ENCODE measurements around the gene KPNB1. TPM values are rescaled to one million over a fixed set of nuclear protein-coding genes. Genes with fewer than 3 reads are reported as not detected.
A peak's percentile ranks its signal among the peaks of the same experiment; 100 is the strongest.

Gene KPNB1
- total RNA-seq, 1 experiment from 2014 or later = 742 TPM

DNA sequence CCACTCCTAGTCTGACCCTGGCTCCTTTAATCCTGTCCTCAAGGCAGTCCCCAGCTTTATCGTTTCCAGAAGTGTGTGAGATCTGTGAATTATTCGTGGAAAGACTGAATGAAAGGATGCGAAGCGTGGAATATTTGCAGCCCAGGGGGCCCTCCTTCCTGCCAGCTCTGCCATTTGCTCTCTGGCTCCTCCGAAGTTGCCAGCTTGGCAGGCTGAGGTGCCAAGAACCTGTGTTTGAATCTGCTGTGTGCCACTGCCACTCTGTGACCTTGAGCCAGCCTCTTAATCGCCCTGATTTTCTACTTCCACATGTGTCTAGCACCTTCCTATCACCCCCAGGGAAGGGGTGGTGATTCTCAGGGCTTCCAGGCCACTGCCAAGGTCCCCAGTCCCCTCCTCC is 55.0 kb downstream of the KPNB1 start:
- H2AFZ ChIP-seq (ENCODE audit: low read length) = no peak overlapping the region

More for the DNA sequence above, 55.0 kb downstream of the KPNB1 start:
- Histone ChIP-seq H2BK5ac (ENCODE audit: insufficient read length, low read length) (no peak overlapping the region), H3K18ac (ENCODE audit: insufficient read length, low read depth, low read length) (no peak overlapping the region), H2BK120ac (ENCODE audit: low read depth, low read length, poor library complexity, severe bottlenecking) (no peak overlapping the region), H3K4me2 (ENCODE audit: insufficient read depth, insufficient read length, low read length) (no peak overlapping the region), H2BK20ac (ENCODE audit: low read depth, low read length, poor library complexity, severe bottlenecking) (no peak overlapping the region), H3K23ac (ENCODE audit: insufficient read length, low read depth, low read length) (no peak overlapping the region), H3K56ac (ENCODE audit: insufficient read length, low read depth, low read length) (no peak overlapping the region), H4K20me1 (ENCODE audit: control insufficient read depth, insufficient read depth, insufficient read length) (no peaks in the 10 kb centered on the region), H4K5ac (ENCODE audit: insufficient read length, low read depth, low read length) (no peak overlapping the region), H4K91ac (ENCODE audit: insufficient read length, low read depth, low read length) (no peak overlapping the region), H3K14ac (ENCODE audit: insufficient read depth, low read length) (no peak overlapping the region), H3K9me3 (ENCODE audit: control insufficient read depth, low read depth, low read length) (no peaks in the 10 kb centered on the region), H2AK5ac (ENCODE audit: insufficient read length, low read length) (no peak overlapping the region), H3K23me2 (ENCODE audit: insufficient read length, low read depth, low read length, poor library complexity, severe bottlenecking) (no peaks in the 10 kb centered on the region), H3K4ac (ENCODE audit: low read depth, low read length) (no peak overlapping the region), H3K79me1 (ENCODE audit: insufficient read depth, low read depth, low read length, poor library complexity, severe bottlenecking) (no peaks in the 10 kb centered on the region), H3K27ac (ENCODE audit: insufficient read length, low read depth, low read length) (no peak overlapping the region), H3T11ph (ENCODE audit: low read length) (no peak overlapping the region), H4K8ac (replicated peaks; ENCODE audit: insufficient read length, low read depth, low read length) (no peak overlapping the region), H2BK15ac (ENCODE audit: low read depth, low read length) (no peak overlapping the region), H3K27me3 (ENCODE audit: insufficient read depth, low read length) (no peaks in the 10 kb centered on the region), H3K79me2 (ENCODE audit: insufficient read depth, low read length) (no peaks in the 10 kb centered on the region), H3K4me1 (ENCODE audit: insufficient read depth, low read length) (no peaks in the 10 kb centered on the region), H3K9ac (ENCODE audit: extremely low read depth, insufficient read length, low read length) (no peak overlapping the region), H2BK12ac (ENCODE audit: insufficient read length, low read depth, low read length) (no peak overlapping the region)
- Mint-ChIP-seq H3K4me3 (no peak overlapping the region), H3K27me3 (ENCODE audit: low read depth) (no peaks in the 10 kb centered on the region; the same call in 1 of the 2 replicates), H3K9me3 (no peaks in the 10 kb centered on the region), H3K4me1 (peaks cover 3 to 27% of the 10 kb centered on the region in 2 experiments; a peak in 2 of 4 replicates), H3K27ac (peak overlapping the region in 2 of 3 experiments; percentile 2 to 50; a peak in 3 of 7 replicates), H3K36me3 (ENCODE audit: insufficient read depth in 1 of 3, low read depth in 3 of 3) (peaks cover 0 to 15% (median 2%) of the 10 kb centered on the region in 3 experiments; a peak in 2 of 7 replicates)
- DNase-seq = no peak
- TF ChIP-seq, protein P1, sequence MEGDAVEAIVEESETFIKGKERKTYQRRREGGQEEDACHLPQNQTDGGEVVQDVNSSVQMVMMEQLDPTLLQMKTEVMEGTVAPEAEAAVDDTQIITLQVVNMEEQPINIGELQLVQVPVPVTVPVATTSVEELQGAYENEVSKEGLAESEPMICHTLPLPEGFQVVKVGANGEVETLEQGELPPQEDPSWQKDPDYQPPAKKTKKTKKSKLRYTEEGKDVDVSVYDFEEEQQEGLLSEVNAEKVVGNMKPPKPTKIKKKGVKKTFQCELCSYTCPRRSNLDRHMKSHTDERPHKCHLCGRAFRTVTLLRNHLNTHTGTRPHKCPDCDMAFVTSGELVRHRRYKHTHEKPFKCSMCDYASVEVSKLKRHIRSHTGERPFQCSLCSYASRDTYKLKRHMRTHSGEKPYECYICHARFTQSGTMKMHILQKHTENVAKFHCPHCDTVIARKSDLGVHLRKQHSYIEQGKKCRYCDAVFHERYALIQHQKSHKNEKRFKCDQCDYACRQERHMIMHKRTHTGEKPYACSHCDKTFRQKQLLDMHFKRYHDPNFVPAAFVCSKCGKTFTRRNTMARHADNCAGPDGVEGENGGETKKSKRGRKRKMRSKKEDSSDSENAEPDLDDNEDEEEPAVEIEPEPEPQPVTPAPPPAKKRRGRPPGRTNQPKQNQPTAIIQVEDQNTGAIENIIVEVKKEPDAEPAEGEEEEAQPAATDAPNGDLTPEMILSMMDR (conservative IDR thresholded peaks at IDR 0.05) = no peak
- WGBS (ENCODE audit: extremely low coverage, insufficient read length, low lambda C conversion rate) = no CpG with 5 or more reads among the region's 6 CpGs
